OCI-LY1 (cell line): ENCODE results near the gene SLC12A5.

Source experiments
- CTCF ChIP-seq: fragments of 200-600 bp; sonication (generic), shearing (Covaris generic); IDR thresholded peaks from 2 replicates; pipeline ENCODE4 v1.5.1; 2017; ENCODE audit warnings: mild to moderate bottlenecking, antibody characterized with exemption, low read length, moderate library complexity, mixed read lengths
- EZH2 ChIP-seq: fragments of 200-600 bp; sonication (generic), shearing (Covaris generic); IDR thresholded peaks from 2 replicates; pipeline ENCODE4 v1.8.0; 2017; ENCODE audit warnings: borderline replicate concordance, mixed run types, mild to moderate bottlenecking, antibody characterized with exemption, low read length, moderate library complexity, mixed read lengths

DNA sequence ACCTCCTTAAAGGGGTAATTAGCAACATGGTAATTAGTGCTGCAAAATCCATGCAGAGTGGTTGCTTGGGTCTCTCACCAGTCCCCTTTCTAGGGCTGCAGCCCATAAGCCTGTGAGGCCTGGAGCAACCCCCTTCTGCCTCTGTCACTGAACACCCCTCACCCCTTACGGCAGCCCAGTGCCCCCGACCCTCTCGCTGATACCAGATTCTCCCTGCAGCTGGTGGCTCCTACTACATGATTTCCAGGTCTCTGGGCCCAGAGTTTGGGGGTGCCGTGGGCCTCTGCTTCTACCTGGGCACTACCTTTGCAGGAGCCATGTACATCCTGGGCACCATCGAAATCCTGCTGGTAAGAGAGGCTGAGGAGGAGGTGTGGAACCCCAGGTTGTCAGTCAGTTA, 8.0 kb downstream of the SLC12A5 start:
- no peak for TF ChIP-seq CTCF
- no peak for TF ChIP-seq EZH2
